ENCODE data around the gene ATP2C1.

The ATP2C1 gene

DNA sequence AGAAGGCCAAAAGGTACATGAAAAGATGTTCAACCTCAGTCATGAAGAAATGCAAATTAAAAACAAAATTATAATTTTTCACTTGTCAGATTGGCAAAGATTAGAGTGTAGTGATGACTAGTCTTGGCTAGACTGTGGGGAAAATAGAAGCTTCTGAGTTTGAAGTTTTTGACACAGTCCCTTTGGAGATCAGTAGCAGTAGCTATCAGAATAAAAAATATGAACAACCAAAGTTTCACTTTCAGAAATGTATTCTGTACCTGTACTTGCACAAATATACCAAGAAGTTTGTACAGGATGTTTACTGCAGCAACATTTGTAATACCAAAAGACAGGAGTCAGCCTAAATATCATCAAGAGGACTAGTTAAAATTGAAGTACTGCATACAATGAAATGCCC lies 14.1 kb downstream of the ATP2C1 start:
- DNase-seq (ENCODE audit: low spot score in 2 of 2) = no peak
- no peak overlapping the region for H3K4me3 Mint-ChIP-seq

DNA sequence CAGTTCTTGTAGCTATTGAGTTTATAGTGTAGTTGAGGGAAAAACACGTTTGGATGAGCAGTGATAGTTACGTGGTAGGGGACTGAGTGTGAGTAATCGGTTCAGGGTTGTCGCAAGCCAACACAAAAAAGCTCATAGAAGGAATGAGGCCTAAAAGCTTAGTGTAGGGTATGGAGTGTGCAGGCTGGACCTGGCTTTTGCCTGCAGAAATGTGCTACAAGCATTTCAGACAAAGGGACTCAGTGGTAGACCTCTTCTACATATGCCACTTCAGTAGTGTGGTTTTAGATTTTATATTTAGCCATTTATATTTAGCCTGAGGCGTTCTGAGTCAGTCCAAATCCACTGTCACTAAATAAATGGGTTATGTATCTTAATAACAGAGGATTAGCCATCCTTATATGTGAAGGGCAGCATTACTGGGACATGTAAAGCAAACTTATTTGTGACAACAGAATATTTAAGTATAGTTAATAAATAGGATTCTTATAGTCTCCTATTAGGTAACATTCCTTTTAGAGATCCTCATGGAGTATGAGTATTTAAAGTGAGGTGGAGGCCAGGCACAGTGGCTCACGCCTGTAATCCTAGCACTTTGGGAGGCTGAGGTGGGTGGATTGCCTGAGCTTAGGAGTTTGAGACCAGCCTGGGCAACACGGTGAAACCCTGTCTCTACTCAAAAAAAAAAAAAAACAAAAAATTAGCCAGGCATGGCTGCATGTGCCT lies 21.8 kb downstream of the ATP2C1 start:
- Mint-ChIP-seq H3K27ac (no peak overlapping the region), H3K4me3 (no peak overlapping the region), H3K36me3 (peaks cover 7% of the 10 kb centered on the region)

More for the DNA sequence above, 14.1 kb downstream of the ATP2C1 start:
- ATAC-seq = peak; percentile 87
- Mint-ChIP-seq H3K36me3 (no peaks in the 10 kb centered on the region), H3K9me3 (no peaks in the 10 kb centered on the region), H3K4me1 (peaks cover 49% of the 10 kb centered on the region), H3K27ac (no peak overlapping the region)

DNA sequence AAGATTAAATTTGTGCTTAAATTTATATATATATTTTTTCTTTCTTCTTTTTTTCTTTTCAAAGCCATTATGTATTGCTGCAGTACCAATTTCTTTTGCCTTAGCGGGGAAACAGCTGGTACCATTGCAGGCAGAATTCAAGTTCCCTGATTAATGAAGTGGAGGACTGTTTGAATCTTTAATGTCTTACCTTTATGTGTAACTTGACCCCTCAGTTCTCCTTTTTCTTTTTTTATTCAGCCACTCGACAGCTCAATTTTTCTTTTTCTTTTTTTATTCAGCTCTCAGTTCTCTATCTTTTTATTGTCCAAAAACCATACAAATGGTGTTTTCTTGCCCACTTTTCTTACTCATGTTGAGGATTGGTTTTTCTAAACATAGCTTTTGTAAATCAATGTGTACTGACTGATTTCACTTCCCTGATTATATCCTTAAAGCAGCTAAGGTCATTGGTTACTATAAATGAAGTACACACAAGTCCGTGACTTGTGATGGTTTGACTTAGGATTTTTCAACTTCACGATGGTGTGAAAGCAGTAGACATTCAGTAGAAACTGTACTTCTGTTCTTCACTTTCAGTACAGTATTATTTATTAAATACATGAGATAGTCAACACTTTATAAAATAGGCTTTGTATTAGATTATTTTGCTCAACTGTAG lies 22.8 kb downstream of the ATP2C1 start:
- DNase-seq (ENCODE audit: low spot score in 2 of 2) (no peak), ATAC-seq (no peak)
- Mint-ChIP-seq H3K9me3 (no peaks in the 10 kb centered on the region), H3K27ac (no peak overlapping the region), H3K4me3 (no peak overlapping the region), H3K36me3 (peaks cover 7% of the 10 kb centered on the region), H3K4me1 (peaks cover 21% of the 10 kb centered on the region)

More for the DNA sequence above, 21.8 kb downstream of the ATP2C1 start:
- peaks cover 20% of the 10 kb centered on the region for H3K4me1 Mint-ChIP-seq
- DNase-seq (ENCODE audit: low spot score in 2 of 2) = no peak
- ATAC-seq = no peak
- no peaks in the 10 kb centered on the region for H3K9me3 Mint-ChIP-seq

DNA sequence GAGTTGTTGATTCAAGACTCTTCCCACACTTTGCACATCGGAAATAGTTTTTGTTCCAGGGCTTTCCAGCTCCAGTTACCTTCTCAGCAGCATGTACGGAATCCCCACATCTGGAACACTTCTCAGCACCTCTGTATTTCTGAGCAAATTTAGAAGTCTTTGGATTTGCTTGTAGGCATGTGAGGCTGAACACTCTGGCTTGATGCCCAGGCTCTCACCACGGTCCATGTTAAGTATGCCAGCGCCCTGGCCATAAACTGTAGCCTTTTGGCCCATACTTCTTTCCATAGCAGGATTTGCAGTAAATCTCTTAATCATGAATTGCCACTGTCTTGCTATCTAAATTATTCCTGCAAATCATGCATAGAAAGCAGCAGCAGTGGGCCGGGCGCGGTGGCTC lies 24.4 kb downstream of the ATP2C1 start:
- Mint-ChIP-seq H3K9me3 (no peaks in the 10 kb centered on the region), H3K27ac (no peak overlapping the region), H3K4me1 (peaks cover 38% of the 10 kb centered on the region), H3K4me3 (no peak overlapping the region), H3K36me3 (peaks cover 7% of the 10 kb centered on the region)
- DNase-seq (ENCODE audit: low spot score in 2 of 2) = no peak
- no peak for ATAC-seq

DNA sequence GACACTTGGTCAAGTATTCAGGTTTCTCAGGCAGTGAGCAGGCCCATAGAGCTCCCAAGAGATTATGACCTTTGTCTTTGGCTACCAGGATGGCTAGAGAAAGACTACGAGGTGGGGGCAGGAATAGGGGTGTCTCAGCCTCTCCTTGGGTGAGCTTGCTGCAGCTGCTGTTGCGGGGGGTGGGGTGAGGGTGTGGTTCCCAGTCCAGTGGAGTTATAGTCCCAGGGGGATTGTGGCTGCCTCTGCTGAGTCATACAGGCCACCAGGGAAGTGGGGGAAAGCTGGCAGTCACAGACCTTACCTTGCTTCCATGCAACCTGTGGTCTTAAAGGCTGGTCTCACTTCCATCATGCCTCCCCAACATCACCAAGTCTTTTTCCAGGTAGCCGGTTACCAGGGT lies 31.7 kb downstream of the ATP2C1 start:
- DNase-seq (ENCODE audit: low spot score in 2 of 2) (no peak), ATAC-seq (no peak)
- Mint-ChIP-seq H3K9me3 (peaks cover 5% of the 10 kb centered on the region), H3K36me3 (peaks cover 5% of the 10 kb centered on the region), H3K4me3 (no peak overlapping the region), H3K27ac (no peak overlapping the region), H3K4me1 (peaks cover 65% of the 10 kb centered on the region)

DNA sequence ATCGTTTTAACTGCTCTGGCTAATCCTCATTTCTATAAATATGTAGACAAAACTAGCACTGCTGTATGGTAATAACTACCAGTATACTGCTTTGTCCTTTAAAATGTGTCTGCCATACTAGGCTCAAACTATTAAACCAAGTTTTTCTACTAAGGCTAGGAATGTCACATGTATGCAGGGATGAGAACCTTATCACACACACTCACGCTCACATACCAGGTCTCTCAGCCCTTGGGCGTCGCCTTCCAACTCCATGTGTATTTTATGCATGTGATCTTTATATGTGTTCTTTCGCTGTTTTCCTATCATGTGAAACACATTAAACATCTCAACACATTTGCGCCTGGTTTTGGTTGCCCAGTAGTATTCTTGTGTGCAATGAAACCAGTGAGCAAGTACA lies 32.6 kb downstream of the ATP2C1 start:
- peaks cover 5% of the 10 kb centered on the region for H3K9me3 Mint-ChIP-seq
- no peak overlapping the region for H3K27ac Mint-ChIP-seq
- ATAC-seq = no peak
- peaks cover 14% of the 10 kb centered on the region for H3K36me3 Mint-ChIP-seq
- H3K4me1 Mint-ChIP-seq = peaks cover 65% of the 10 kb centered on the region
- no peak overlapping the region for H3K4me3 Mint-ChIP-seq
- DNase-seq (ENCODE audit: low spot score in 2 of 2) = no peak

DNA sequence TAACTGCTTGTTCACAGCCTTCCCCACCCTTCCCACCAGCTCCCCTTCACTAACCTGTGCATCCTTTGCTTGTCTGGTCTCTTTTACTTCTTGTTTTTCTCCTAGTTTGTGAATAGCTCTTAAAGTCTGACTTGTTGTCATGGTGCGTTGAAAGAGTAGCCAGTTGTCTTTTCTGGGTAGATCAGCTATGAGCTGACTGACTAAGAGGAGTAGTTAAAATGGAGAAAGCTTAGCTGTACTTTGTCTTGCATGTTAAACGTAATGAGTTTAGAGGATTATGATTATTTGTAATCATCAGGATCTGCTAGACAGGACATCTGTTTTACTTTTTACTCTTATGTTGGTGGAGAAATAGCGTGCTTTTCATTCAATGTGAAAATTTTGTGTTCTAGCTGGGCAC lies 35.9 kb downstream of the ATP2C1 start:
- H3K4me1 Mint-ChIP-seq = peaks cover 43% of the 10 kb centered on the region
- no peak overlapping the region for H3K4me3 Mint-ChIP-seq
- peaks cover 44% of the 10 kb centered on the region for H3K36me3 Mint-ChIP-seq
- no peaks in the 10 kb centered on the region for H3K9me3 Mint-ChIP-seq
- DNase-seq (ENCODE audit: low spot score in 2 of 2) (no peak), ATAC-seq (no peak)
- no peak overlapping the region for H3K27ac Mint-ChIP-seq

DNA sequence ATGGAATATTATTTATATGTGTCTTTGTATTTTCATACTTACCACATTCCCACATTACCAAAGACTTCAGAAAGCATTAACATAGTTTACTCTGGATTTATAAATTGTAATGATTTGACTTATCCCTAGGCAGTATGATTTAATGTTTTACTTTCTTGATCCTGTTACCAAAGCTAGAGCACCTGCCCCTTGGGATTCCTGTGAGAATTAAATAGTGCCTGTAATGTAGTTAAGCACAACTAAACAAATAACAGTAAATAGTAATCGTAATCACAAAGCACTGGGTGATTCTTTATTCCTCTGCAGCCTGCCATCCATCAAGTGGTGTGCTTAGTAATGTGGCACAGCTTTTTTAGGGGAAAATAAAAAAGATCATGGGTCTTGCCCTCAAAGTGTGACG lies 39.1 kb downstream of the ATP2C1 start:
- Mint-ChIP-seq H3K4me3 (no peak overlapping the region), H3K4me1 (peaks cover 18% of the 10 kb centered on the region), H3K9me3 (no peaks in the 10 kb centered on the region), H3K36me3 (peaks cover 75% of the 10 kb centered on the region), H3K27ac (no peak overlapping the region)
- no peak for DNase-seq (ENCODE audit: low spot score in 2 of 2)
- ATAC-seq = no peak

DNA sequence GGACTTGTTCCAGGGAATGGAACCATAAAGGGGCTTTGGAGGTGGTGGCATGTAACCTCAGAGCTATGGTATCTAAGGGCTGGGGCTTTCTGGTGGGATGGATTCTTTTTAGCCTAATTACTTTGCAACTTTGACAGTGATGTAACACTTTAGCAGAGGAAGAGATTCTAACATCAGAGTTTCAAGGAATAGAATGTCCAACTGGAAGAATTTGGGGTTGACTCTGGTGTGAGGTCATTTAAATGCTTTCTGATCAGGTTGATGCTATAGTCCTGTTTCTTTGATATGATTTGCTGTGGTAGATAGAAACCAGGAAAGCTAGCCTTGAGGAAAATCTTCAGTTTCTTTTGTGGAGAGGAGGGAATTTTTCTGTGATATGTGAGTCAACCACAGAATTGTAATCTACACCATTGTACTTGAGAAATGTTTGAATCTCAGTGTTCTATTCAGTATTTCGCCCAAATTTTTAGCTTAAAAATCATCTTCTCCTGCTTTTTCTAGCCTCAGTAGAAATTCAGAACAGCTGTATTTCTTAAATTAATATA lies 40.0 kb downstream of the ATP2C1 start:
- Mint-ChIP-seq H3K27ac (no peak overlapping the region), H3K9me3 (no peaks in the 10 kb centered on the region), H3K4me1 (peaks cover 10% of the 10 kb centered on the region), H3K4me3 (no peak overlapping the region), H3K36me3 (peaks cover 81% of the 10 kb centered on the region)
- DNase-seq (ENCODE audit: low spot score in 2 of 2) = no peak
- ATAC-seq = no peak

DNA sequence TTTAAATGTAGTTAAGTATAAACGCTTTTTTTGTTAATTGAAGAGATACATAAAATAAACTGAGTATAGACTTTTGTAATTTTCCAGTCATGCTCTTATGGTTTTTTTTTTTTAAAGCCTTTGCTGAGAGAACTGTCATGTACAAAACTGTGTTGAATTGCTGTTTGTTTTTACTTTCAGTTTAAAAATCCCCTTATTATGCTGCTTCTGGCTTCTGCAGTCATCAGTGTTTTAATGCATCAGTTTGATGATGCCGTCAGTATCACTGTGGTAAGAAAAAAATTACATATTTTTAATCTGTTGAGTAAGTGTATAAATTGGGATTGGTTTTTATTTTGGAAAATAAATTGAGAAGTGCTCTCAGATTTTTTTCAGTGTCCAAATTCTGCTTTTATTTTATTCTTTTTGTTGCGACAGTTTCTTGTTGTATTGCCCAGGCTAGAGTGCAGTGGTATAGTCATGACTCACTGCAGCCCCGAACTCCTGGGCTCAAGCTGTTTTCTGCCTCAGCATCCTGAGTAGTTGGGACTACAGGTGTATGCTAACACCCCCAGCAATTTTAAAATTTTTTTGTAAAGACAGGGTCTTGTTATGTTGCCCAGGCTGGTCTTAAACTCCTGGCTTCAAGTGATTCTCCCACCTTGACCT lies 40.7 kb downstream of the ATP2C1 start:
- peaks cover 9% of the 10 kb centered on the region for H3K4me1 Mint-ChIP-seq
- peaks cover 86% of the 10 kb centered on the region for H3K36me3 Mint-ChIP-seq
- no peaks in the 10 kb centered on the region for H3K9me3 Mint-ChIP-seq
- no peak for ATAC-seq
- no peak overlapping the region for H3K27ac Mint-ChIP-seq
- no peak overlapping the region for H3K4me3 Mint-ChIP-seq
- no peak for DNase-seq (ENCODE audit: low spot score in 2 of 2)

DNA sequence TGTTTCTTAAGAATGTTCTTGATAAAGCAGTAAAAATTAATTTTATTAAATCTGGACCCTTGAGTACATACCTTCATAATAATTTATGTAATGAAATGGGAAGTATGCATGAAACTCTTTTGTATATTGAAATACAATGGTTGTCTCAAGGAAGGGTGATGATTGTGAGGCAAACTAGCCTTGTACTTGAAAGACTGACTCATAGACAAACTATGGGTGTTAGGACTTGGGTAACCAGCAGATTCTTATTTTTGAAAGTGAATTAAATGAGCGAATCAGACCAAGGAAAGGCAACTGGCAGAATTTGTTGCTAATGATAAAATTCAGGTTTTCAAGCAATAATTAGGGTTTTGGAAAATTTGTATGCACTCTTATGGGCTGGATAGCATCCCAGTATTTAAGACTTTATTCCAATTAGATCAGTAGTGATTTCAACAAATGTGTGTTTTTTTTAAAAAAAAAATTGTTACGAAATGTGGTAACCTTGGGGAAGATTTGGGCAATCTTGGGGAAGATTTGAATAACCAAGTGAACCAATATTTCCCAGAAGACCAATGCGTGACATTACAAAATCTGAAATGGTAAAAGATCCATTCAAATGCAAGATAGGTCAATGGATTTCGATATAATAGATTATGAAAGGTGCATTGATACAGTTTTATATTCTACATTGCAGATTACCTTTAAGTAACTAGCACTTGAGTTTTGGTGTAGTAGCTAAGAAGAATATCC lies 42.0 kb downstream of the ATP2C1 start:
- ATAC-seq (no peak), DNase-seq (ENCODE audit: low spot score in 2 of 2) (no peak)
- no peaks in the 10 kb centered on the region for H3K9me3 Mint-ChIP-seq
- no peak overlapping the region for H3K4me3 Mint-ChIP-seq
- peaks cover 4% of the 10 kb centered on the region for H3K4me1 Mint-ChIP-seq
- H3K36me3 Mint-ChIP-seq = peaks cover 92% of the 10 kb centered on the region
- H3K27ac Mint-ChIP-seq = no peak overlapping the region

DNA sequence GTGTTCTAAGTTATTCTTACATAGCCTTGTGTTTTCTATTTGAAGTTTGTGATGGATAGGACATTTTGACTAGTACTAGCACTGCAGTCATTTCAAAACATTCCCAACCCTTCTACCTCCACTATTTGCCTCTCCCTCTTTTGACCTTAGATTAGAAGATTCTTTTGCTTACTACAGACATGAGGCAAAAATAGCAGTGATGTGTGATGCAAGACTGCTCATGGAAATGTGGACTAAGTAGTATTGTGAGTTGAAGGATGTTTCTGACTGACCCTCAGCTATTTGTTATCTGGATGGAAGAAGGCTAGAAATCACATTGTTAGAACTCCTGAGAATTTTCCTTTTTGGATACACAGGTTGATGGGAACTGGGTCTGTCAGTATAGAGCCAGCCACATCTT lies 45.9 kb downstream of the ATP2C1 start:
- no peak overlapping the region for H3K27ac Mint-ChIP-seq
- H3K4me1 Mint-ChIP-seq = no peaks in the 10 kb centered on the region
- no peak for ATAC-seq
- H3K9me3 Mint-ChIP-seq = no peaks in the 10 kb centered on the region
- DNase-seq (ENCODE audit: low spot score in 2 of 2) = no peak
- no peak overlapping the region for H3K4me3 Mint-ChIP-seq
- H3K36me3 Mint-ChIP-seq = peaks cover 95% of the 10 kb centered on the region

DNA sequence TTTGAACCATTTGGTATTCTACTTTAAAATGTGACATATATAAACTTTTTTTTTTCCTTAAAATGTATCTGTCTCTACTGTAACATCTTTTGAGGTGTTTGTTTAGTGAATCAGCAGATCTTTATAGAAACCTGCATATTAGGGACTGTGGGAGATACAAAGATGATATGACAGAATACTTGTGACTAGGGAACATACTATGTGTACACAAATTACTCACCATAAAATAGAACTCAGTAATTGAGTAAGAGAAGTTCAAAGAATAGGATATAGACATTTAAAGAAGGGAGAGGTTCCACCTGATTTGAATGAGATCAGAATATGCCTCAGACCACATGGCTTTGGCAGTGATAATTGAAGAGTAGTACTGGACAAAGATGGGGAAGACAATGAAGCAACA lies 47.9 kb downstream of the ATP2C1 start:
- no peaks in the 10 kb centered on the region for H3K9me3 Mint-ChIP-seq
- H3K4me1 Mint-ChIP-seq = no peaks in the 10 kb centered on the region
- DNase-seq (ENCODE audit: low spot score in 2 of 2) (no peak), ATAC-seq (no peak)
- no peak overlapping the region for H3K4me3 Mint-ChIP-seq
- no peak overlapping the region for H3K27ac Mint-ChIP-seq
- peaks cover 93% of the 10 kb centered on the region for H3K36me3 Mint-ChIP-seq

DNA sequence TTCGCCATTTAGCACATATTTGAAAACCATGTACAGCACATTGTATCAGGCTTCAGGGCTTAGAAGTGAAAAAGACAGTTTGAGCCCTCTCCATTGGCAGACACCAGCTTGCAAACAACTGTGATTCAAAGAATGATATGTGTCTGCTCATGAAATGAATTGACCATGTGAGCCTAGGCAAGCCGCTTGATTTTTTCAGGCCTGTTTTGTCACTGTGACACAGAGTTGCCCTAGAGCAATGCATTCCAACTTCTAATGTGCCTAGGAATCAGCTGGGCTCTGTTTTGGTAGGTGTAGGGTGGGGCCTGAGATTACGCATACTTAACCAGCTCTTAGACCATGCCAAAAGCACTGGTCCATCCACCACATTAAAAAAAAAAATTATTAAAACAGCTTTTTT lies 53.0 kb downstream of the ATP2C1 start:
- Mint-ChIP-seq H3K4me1 (peaks cover 33% of the 10 kb centered on the region), H3K27ac (no peak overlapping the region), H3K36me3 (peaks cover 89% of the 10 kb centered on the region), H3K4me3 (no peak overlapping the region), H3K9me3 (peaks cover 3% of the 10 kb centered on the region)
- peak; percentile 70 for ATAC-seq
- DNase-seq (ENCODE audit: low spot score in 2 of 2) = no peak
